HG03025 (cell line): ENCODE data around the gene MON1A.

Experiments
- ATAC-seq: cut with Tn5 transposase; IDR thresholded peaks from one replicate; pipeline ENCODE4 v1.9.1; 2021; ENCODE audit warnings: mild to moderate bottlenecking, moderate library complexity; ENCODE audit not compliant: unreplicated experiment, low FRiP score

MON1A gene

GRCh38 chr3:49898991-49899390, 30.6 kb downstream of the MON1A start:
- no peak for ATAC-seq

GRCh38 chr3:49896345-49896744, 33.3 kb downstream of the MON1A start:
- no peak for ATAC-seq

DNA sequence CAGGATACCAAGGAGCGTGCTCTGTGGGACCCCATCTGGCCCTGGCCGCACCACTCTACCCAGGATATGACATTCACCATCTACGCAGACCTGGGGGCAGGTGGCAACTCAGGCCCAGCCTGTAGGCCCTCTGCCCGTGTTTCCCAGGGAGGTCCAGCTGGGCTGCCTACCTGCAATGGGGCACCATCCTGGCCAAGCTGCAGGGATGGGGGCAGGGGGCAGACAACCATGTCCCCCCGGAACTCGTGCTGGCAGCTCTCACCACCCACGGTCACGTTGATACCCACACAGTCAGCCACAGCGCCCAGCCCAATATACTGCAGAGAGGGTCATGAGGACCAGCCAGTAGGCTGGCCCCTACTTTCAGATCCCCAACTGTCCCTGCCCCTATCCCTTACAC, 33.8 kb downstream of the MON1A start:
- no peak for ATAC-seq

- no peak for ATAC-seq
Observed at GRCh38 chr3:49889296-49889695, 40.3 kb downstream of the MON1A start.

DNA sequence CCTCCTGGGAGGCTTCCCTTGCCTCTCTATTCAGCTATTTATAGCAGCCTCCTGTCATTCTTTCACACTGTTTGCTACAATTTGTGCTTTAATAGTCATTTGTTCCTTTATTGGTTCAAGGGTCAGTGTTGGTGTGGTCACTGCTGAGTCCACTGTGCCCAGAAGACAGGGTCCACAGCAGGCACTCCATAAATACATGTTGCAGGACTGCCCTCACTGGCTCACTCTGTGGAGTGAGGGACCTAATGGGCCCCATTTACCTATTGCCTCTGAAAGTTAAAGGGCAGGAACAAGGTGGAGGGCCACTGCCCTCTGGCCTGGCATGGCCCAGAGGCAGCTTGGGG, 42.7 kb downstream of the MON1A start:
- no peak for ATAC-seq

GRCh38 chr3:49883998-49884397, 45.6 kb downstream of the MON1A start:
- no peak for ATAC-seq

DNA sequence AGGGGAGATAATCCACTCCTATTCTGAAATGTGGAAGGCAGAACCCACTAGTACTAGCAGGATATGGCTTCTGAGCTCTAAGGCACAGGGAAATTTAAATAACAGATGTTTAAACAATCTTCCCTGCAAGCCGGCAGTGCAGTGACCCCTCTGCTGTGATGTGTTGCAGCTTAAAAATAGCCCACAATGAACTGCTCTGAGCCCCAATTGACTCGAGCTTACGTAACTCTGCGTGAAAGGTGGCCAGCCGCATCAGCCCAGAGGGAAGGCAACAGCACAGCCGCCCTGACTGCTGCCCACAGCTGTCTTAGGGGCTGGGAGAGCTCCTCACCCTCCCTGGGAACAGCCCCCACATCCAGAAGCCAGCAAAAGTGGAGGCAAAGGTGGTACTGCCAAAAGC, 47.4 kb downstream of the MON1A start:
- no peak for ATAC-seq

DNA sequence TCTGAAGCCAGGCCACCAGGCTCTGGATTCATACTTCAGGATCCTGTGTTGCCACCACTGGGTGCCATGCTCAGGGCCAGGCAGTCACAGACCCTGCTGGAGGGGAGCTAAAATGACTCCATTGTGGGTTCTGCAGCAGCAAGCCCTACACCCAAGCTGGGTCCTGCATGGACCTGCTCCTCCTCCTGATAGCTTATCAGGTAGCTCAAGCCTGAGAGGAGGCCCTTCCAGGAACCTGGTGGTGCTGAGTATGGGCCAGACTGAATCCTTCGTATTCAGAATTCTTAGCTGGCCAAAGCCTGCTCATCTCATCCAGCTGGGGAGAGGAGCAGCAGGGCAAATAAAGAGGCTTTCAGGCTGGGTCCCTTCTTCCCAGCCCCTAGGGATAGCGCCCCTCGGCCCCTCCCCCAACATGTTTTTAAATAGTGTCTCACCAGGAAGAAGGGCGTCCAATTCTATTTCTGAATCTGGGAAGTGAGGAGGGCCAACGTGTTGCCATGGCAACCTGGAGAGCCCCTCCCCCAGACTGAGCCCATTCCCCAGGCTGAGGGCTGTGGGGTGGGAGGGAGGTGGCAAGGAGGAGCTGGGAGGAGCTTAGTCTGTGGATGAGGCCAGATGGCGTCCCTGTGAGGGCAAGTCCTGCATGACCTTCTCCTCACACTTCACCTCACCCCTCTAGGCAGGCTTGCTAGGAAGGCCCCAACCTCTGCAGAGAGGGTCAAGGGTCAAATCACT, 48.9 kb downstream of the MON1A start:
- ATAC-seq: no peak

DNA sequence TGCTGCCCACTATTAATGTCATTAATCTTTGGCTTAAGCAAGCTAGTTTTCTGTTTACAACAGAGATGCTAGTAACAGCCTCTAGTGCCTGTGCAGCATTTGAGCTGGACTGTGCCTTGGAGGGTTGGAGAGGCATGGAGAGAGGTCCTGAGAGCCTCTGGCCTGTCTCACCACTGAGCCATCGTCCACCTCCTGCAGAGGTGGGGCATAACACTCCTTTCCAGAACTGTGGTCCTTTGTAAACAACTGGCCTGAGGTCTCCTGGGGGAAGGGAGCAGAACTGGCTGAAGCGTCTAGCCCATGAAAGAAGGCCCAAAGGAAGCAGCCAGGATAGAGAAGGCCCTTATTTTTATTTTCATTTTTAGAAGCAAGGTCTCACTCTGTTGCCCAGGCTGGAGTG, 49.9 kb downstream of the MON1A start:
- no peak for ATAC-seq

DNA sequence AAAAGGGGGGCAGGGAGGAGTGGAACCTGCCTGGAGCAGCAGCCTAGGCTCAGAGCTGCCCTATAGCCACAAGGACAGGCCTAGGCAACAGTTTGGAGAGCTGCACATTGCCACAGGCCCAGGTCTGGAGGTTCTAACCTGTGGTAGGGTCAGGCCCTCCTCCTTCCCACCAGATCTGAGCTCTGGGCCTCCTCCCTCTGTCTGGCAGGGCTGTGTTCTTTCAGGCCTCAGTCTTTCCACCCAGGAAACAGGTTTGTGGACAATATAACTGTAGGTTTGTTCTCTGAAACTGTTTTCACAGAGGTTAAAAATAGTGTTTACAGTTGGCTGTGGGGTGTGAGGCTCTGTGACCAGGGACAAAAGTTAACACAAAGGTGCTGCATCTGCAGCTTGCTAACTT, 50.9 kb downstream of the MON1A start:
- no peak for ATAC-seq

- ATAC-seq: no peak
Observed at GRCh38 chr3:49877716-49878115, 51.9 kb downstream of the MON1A start.

DNA sequence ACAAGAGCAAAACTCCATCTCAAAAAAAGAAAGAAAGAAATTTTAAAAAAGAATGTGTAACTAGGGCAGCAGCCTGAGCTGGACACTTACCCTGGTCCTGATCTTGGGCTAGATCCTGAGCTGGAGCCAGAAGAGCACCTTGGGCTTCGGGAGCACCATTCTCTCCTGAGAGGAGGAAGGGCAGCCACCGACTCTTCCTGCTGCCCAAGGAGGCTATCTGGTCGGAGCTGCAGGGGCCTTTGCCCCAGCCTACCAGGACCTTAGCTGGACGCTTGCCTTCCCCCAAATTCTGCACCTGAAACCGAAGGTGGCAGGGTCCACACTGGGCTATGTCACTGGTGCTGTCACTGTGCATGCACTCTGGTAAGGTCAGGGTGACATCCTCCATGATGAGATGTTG, 53.0 kb downstream of the MON1A start:
- ATAC-seq: no peak

GRCh38 chr3:49873623-49874022, 56.0 kb downstream of the MON1A start:
- no peak for ATAC-seq

DNA sequence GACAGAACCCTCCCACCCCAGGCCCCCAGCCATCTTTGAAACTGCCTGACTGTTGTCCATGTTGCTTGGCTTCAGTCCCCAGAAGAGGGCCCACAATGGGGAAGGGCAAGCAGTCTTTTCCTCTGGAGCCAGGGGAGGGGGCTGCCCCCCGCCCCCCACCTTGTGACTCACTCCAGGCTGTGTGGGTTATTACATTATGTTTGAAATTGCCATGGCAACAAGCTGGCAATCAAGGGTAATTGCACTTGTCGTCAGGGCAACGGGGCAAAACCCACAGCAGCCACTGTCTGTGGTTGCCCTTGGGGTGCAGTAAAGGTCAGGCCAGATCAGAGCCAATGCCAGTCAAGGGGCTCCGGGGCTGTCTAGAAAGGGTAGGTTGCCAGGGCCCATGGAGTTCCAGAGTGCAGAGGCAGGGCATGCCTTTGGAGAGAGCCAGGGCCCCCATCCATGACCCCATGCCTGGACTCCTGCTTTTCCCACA, 56.8 kb downstream of the MON1A start:
- ATAC-seq: no peak

DNA sequence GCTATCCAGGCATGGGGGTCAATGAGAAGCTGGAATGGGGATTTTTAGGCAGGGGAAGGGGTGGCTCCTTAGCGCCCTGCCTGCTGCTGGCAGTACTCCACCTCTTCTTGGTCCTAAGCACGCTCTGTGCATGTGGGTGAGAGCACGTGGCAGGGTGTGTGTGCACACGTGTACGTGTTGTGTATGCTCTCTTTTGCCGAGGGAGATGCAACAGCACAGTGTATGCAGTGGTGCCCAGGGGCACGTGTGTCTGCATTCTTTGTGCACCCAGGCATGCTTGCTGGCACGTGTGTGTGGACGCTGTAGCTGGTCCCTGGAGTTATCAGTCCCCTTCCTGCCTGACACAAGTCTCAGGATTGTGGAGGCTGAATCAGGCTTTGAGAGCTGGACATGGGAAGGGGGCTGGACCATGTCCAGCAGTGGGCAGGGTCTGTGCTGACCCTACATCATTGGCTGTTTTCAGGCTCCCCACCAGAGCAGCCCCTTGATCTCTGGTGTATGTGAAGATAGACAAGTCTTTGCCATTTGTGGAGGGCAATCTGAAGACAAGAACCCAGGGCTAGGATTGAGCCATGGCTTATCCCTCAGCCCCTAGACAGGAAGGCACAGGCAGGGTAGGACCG, 58.0 kb downstream of the MON1A start:
- no peak for ATAC-seq

- ATAC-seq: no peak
Observed at GRCh38 chr3:49869525-49870126, 60.0 kb downstream of the MON1A start, which contains the start of gene CAMKV. CAMKV (minus strand) TSS chr3:49869906; CDS start chr3:49862388, 7,518 bp downstream.

DNA sequence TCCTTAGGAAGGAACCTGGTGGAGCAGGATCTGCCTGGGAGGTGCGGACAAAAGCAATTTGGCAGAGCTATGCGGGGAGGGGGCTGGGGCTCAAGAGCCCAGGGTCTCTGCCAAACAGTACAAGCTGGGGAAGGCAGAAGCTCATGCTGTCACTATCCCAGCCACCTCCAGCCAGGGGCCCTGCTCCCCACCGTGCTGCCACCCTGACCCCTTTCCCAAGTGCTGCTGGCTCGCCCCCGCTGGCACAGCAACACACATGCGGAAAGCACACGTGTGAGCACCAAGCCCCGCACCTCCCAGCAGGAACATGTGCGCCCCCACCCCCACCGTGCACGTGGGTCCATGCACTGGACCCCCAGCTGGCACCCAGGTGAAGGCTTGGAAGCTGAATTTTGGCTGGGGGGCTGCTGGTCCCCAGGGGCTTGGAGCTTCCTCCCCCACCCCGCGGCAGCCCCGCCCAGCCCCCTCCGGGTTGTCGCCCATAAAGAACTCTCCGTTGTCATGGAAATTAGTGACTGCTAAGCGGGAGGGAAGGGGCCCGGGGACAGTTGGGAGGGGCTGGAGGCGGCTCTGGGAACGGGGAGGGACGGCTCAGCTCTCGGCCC, 60.6 kb downstream of the MON1A start:
- no peak for ATAC-seq

DNA sequence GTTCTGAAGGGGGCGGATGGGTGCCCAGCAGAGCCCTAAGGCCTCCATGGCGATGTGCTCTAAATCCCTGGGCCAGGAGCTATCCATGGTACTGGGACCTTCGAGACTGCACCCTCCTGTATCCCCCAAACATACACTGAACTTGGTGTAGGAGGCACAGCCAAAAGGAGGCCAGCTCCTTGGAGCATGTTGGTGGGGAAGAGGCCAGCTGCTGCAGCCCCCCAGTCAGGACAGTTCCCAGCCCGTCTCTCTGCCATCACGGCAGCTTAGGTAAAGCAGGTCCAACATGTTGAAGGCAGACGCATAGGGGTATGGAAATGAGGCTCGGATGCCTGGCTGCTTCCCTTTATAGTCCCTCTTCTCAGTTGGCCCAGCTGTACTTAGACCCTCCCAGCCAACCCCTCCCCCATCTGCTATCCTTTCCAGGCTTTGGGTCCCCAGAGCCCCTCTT, 61.7 kb downstream of the MON1A start:
- no peak for ATAC-seq

DNA sequence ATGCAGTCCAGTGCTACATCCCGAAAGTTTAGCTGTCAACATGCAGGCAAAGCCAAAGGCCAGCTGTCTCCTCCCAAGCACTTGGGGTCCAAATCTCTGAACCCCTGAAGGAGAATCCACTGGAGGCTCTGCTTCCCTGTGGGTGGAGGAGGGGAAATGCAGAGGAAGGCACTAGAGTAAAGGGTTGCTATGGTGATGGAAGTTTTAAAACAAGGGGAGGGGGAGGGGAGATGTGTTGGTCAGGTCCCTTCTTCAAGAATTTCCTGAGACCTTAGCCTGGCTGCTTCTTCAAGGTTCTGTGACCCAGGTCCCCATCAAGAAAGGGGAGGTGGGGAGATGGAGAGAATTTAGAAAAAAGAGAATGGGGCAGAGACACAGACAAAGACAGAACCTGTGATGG, 62.2 kb downstream of the MON1A start:
- no peak for ATAC-seq

DNA sequence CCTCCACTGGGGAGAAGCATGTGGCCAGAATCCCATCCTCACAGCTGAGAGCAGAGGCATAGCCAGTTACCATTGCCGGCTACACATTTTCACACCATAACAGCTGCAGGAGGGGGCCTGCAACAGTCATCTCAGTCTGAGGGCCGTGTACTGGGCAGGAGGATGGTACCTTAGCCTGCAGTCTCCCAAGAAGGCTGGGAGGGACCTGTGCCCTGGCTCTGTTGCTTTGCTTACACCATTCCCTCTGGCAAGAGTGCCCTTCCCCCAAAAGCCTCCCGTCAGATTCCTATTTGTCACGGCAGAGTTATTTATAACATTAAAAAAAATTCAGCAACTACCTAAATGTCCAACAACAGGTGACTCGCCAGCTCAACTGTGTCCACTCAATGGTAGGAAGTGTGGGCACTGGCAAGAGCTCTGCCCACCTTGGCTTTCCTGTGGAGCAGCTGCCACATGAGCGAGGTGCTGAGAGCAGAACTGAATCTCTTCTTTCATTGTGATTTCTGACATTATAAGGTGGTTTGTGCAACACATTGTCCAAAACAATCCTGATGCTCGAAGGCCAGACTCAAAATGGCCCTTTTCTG, 64.3 kb downstream of the MON1A start:
- no peak for ATAC-seq

GRCh38 chr3:49864505-49864904, 65.1 kb downstream of the MON1A start:
- ATAC-seq: no peak
